Neural cell (in vitro differentiated cells): ENCODE results near the gene SKIL.
A peak's percentile ranks its signal among the peaks of the same experiment; 100 is the strongest.

Experiments used
- CTCF ChIP-seq: fragments of 450-650 bp; IDR thresholded peaks from 2 replicates; pipeline ENCODE4 v1.5.1; 2014; ENCODE audit warnings: antibody characterized with exemption, mild to moderate bottlenecking, moderate library complexity; ENCODE audit not compliant: poor library complexity, severe bottlenecking
- EP300 ChIP-seq: fragments of 450-650 bp; conservative IDR thresholded peaks from 2 replicates; pipeline ENCODE4 v1.6.1; 2014; ENCODE audit warnings: antibody characterized with exemption, mild to moderate bottlenecking, moderate library complexity; ENCODE audit not compliant: poor library complexity, severe bottlenecking
- EZH2 ChIP-seq: fragments of 200-600, 300-800 bp; shearing (Covaris generic), sonication (generic); IDR thresholded peaks from 2 replicates; pipeline ENCODE4 v1.6.1; 2014; ENCODE audit warnings: antibody characterized with exemption, low read length, borderline replicate concordance, mild to moderate bottlenecking; ENCODE audit not compliant: insufficient read depth, poor library complexity, severe bottlenecking
- POLR2AphosphoS5 ChIP-seq: IDR thresholded peaks from 2 replicates; pipeline ENCODE4 v1.6.1; 2012
- SMC3 ChIP-seq: fragments of 450-650 bp; conservative IDR thresholded peaks from 2 replicates; pipeline ENCODE4 v1.6.1; 2014; ENCODE audit warnings: antibody characterized with exemption, mild to moderate bottlenecking, moderate library complexity; ENCODE audit not compliant: poor library complexity
- TAF1 ChIP-seq: IDR thresholded peaks from 2 replicates; pipeline ENCODE4 v1.6.1; 2012; ENCODE audit warnings: low read depth

GRCh38 chr3:170355738-170356595, 1.5 kb upstream of the SKIL start:
- TF ChIP-seq CTCF (no peak), SMC3 (peak; percentile 15), TAF1 (no peak), EP300 (peak; percentile 47), EZH2 (no peak), POLR2AphosphoS5 (peak; percentile 50)
